GM15510 (cell line): ENCODE results near the gene TMEM207.

Source experiments
- POLR2A ChIP-seq: IDR thresholded peaks from 3 replicates; pipeline ENCODE4 v1.6.1; 2011; ENCODE audit warnings: borderline replicate concordance; ENCODE audit not compliant: insufficient read length; ENCODE audit errors: extremely low read depth

TMEM207 gene

DNA sequence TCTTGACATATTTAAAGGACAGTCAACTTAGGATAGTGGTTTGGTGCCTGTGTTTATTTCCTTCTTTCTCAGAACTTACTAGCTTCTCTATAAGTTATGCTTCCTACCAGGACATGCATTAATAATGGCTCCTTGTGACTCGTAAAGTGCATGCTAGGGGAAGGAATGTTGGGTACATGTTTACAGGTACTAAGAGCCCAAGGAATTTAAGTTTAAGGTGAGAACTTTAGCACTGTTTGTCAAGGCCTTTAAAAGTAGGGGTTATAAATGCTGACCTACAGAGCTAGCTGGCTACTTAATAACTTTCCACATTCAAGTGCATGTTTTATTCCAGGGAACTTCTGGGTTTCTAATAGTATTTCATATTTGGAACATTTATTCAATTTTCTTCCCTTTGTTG is at the start of gene TMEM207:
Gene TMEM207 (minus strand): TSS at position 101 of the 400 bp plus-strand sequence. CDS start 92 bp downstream, at position 9.
- TF ChIP-seq POLR2A, result no peak

DNA sequence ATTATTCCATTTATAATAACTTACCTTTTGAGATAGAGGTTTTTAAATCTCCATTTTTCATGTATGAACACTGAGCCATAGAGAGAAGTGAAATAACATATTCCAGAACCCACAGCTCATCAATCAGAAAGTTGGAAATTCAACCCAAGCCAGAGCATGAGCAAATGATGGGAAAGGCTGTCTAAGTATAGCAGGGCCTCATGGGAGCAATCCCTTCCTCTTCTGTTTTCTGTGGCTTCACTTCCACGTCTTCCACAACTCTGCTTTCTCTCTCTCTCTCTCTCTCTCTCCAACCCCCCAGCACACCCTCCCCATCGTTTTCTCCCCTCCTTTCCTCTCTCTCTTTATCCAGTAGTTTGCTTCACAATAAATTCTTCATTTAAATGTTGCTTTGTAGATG is 49.4 kb upstream of the TMEM207 start:
- no peak for TF ChIP-seq POLR2A

DNA sequence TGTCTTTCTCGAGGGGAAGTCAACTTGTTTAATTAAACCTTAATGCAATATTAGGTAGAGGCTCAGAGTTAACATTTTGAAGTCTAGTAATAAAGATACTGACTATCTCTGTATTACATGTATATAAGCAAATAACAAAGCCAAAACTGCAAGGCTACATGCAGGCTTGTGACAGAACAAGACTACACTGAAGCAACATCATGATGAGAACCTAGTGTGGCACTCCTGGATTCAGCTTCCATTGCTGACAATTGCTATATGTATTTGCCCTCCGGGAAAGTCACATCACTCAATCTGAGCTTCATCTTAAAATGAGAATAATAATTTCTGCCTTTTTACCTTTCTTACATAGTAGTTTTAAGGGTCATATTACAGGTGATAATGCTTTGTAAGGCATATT is 48.6 kb upstream of the TMEM207 start:
- no peak for TF ChIP-seq POLR2A

DNA sequence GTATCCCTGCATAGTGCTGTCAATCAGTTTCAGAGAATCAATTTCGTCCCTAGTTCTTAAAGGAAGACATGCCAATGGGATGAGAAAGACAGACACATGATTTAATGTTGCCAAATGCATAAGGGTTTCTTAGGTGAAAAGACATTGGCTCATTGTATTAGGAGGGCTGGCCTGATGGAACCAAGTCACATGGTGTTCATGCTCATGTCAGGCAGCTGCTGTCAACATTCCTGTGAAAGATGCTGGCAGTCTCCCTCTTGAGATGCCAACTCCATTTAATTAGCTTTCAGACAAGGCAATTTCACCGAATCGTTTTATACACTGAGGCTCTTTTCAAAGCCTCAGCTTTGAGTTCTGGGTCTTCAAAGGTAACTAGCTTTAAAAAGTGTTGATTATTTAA is 48.1 kb upstream of the TMEM207 start:
- TF ChIP-seq POLR2A, result no peak

DNA sequence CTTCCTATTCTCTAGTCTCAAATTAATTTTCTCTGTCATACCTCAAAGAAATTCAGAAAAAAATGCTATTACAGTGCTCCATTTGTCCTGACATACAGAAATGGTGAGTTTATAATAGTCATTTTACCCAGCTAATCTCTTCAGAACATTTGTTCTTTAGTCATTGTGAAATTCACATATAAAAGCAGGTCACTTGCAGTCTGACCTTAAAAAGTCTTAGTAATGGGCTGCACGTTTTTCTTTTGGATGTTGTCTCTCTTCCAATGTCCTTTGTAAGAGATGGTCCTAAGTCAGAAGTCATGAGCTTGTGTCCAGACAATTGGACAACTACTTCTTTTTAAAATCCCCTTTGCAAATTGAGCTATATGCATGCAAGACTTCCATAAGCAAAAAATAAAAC is 47.2 kb upstream of the TMEM207 start:
- no peak for TF ChIP-seq POLR2A

DNA sequence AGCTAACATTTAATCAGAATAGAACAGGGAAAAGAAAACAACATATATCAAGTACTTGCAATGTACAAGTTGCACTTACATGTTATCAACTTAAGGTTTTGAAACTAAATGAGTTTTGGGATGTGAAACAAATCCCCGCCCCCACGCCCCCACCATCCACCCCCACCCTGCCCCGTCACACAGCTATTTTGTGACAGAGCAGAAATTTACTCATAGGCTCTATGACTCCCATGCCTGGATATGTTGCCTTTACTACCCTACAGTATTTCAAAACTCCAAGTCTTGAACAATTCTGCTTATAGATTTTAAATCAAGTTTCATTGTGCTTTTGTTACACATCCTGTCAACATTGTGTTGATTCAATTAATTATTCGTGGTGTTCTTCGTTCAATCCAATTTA is 46.1 kb upstream of the TMEM207 start:
- TF ChIP-seq POLR2A, result no peak

DNA sequence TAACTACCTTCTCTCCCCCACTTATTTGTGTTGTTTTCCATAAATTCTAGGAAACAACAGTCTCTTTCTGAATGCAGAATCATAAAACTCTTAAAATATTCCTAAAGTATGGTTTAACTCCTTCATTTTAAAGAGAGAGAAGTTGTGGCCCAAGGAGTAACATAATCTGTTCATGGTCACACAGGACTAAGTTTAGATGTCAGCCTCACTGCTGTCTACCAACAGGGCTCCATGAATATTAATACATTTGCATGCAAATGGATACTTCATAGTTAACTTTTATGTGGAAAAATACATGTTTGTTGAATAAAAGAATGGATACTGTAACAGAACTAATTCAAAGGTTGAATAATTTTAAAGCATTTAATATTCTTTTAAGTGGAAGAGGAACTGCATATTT is 45.7 kb upstream of the TMEM207 start:
- TF ChIP-seq POLR2A, result no peak

DNA sequence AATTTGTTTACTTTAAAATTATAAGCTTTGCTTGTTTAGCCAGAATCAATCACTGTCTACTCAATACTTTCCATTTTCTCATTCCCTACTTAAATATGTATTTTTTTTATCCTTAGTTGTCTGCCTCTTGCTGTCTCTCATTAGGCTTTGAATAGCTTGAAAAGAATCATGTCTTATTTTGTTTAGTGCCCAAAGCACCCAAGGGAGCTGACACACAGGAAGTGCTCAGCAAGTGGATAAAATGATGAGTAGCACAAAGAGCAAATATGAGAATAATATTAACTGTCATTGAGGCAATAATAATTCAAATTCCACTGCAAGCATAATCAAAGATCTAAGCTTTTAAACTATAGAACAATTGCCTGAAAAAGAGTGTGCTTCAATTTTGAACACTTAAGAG is 45.2 kb upstream of the TMEM207 start:
- no peak for TF ChIP-seq POLR2A

DNA sequence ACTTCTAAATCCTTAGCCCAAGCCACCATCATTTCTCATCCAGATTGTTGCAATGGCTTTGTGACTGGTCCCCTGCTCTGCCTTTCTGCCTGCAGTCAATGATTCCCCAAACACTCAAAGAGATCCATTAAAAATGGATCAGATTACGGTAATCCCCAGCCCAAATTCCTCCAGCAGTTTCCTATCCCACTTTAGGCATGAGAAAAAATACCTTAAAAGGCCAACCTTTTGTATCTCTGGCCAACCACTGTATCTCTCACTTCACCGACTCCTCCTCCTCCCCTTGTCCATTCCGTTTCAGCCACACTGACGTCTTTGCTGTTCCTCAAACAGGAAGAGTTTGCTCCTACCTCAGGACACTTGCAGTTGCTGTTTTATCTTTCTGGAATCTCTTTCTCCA is 43.3 kb upstream of the TMEM207 start:
- TF ChIP-seq POLR2A, result no peak

DNA sequence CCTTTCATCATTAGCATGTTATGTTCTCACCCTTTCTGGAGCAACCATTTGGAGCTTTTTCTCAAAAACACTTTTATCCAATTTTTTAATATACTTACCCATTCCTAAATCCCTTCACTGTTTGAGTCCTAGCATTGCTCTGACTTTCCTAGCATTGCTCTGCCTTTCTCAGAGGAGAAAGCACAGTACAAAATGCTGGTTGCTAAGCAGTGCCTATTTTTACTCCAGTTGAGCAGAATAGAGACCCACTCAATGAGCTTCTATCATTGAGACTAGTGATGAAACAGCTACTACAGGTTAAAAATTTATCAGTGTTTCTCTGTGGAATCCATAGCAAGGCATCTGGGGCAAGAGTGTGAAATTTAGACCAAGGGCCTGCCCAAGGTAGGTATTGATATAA is 42.4 kb upstream of the TMEM207 start:
- no peak for TF ChIP-seq POLR2A

DNA sequence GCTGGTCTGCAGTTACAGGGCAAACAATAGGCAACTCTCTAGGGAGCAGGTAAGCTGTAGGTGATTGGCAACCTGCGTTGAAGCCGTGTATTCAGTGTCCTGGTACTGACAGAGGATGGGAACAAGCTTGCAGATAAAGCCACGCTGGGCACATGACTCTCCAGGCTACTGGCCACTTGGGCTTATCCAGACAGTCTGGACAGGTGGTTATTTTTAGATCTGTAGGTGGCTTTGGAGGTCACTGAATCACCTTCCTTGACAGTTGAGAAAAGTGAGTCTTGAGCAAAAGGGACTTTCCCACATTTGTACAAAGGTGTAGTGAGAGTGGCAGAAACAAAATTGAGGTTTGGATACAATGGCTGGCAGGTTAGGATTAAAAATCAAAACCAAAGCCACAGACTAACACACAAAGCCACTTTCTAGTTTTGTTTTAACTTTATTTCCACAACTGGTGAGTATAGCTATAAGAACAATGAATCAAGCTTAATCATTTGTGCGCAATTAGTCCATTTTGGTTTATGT is 41.9 kb upstream of the TMEM207 start:
- no peak for TF ChIP-seq POLR2A

DNA sequence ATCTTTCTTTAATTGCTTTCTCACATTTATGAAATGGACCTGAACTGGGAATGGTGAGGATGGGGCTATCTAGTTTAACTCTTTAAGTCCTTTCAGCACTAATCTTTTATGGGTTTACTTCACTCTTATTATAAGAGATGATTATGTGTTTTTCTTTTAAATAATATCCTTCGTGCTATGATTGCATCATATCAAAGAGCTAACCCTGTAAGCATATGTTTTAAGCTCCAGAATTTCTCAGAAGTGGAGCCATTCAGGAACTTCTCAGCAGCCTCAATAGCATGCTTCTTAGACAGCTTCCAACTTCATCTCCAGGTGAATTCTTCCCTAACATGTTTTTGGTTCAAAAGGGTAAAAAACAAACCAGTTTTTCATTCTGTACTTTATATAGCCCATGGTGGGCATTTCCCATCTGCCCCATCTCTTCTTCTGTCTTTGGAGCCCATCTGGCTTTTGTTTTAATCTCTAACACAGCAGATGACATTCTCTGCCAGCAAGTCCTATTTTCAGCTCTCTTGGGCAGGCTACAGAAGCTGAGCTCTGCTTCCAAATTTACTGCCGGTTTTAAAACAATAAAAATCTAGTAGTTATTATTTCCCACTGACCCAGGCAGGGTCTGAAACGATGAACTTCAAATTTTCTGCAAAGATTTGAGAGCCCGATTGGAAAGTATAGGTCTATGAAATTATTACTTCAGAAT is 37.4 kb upstream of the TMEM207 start:
- no peak for TF ChIP-seq POLR2A

DNA sequence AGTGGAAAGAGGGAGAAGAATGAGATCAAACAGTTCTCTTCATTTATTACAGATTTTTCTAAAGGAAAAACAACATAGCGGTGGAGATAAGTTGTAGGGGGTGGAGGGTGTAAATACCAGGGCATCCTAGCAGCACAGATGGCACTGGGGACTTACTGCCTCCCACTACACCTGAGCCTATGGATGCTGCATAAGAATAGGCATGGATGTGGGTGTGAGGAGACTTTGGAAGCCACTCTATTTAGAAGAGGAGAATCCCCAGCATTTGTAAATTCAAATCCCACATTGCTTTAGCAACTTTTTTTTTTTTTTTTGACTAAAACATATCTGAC is 36.8 kb upstream of the TMEM207 start:
- no peak for TF ChIP-seq POLR2A

DNA sequence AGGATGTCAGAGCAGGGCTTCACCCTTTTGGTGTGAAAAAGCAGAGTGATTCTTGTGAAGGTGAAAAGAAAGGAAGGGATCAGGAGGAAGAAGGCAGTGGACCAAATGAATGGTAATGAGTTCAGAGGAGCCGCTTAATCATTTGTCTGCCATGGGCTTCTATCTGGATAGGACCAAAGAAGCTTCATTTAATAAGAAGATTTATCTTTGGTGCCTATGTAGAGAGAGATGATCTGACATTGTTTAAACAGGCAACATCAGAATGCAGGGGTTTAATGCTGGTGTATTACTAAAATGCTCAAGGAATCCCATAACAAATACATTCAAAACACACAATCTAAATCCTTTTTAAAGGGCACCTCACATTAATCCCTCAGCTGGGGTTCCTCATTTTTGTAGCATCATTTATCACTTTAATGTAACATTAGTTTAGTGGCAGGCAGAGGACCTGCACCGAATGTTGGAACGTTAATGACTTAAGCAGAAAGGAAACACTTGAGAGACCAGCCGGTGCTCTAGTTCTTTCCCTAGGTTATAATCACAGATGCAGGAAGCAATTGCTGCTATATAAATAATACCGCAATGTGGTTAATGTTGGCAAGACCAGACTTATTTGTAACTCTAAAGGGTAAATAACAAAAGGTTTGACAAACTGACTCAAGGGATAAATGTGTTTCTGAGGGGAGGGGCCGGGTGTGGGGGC is 36.3 kb upstream of the TMEM207 start:
- no peak for TF ChIP-seq POLR2A

DNA sequence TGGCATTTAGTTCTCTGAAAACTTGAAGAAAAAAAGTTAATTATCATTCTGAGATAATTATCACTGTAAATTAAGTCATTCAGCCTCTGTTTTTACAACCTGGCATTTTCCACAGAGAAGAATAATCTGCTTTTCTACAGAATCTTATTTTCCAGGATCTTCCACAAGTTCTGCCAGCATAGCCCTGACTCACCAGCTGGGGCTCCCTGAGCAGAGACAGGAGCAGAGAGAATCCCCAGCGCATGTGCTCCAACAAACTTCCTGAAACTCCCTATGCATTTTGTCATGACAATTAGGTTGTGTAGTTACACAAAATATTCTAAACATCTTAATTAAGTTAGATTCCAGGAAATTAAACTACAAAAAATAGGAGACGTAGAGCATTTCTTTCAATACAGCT is 32.1 kb upstream of the TMEM207 start:
- no peak for TF ChIP-seq POLR2A

DNA sequence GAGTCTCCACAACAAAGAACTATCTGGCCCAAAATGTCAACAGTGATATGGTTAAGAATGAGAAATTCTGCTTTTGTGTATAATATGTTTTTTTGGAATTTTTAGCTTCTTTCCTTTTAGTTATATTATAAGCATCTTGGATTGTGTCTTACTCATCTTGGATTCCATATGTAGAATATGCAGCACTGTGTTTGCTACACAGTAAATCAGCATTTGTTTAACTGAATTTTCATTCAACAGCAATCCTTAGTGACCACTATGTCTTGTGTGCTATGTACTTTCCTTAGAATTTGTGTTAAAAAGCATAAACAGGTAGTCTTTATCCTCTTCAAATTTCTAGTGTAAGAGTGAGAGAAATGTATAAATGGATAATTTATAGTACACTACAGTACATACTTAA is 18.2 kb upstream of the TMEM207 start:
- no peak for TF ChIP-seq POLR2A
